MCF 10A (cell line): ENCODE results near the gene NUP210L. TPM values are rescaled to one million over a fixed set of nuclear protein-coding genes. Genes with fewer than 3 reads are reported as not detected.

Experiments used
- BruUV-seq: library from RNA; stranded (reverse); fragments of 400-500 nt; replicated peaks from 2 replicates; lab custom pipeline; 2021; lab: Mats Ljungman, UMichigan
- CTCF ChIA-PET: fragments of 300-600 bp; sonication (Branson Sonifier 250); formaldehyde crosslinking; extraction: SDS; loops from one replicate; lab custom pipeline; 2021; ENCODE audit warnings: antibody characterized with exemption, inconsistent platforms; lab: Yijun Ruan, JAX
- POLR2A ChIA-PET: fragments of 300-600, 350-650 bp; sonication (Branson Sonifier 250); formaldehyde crosslinking; extraction: SDS; loops from one replicate; lab custom pipeline; 2020; ENCODE audit warnings: antibody characterized with exemption, inconsistent platforms; lab: Yijun Ruan, JAX
- DNase-seq: peaks from one replicate; pipeline ENCODE4 v3.0.0-alpha.2; 2018; ENCODE audit not compliant: unreplicated experiment
- H3K27ac Mint-ChIP-seq: one replicate; pipeline ENCODE4 v1.8.0; 2022; ENCODE audit warnings: mild to moderate bottlenecking, low read depth, mixed read lengths; ENCODE audit not compliant: unreplicated experiment
- H3K27me3 Mint-ChIP-seq: one replicate; pipeline ENCODE4 v1.8.0; 2022; ENCODE audit warnings: mixed read lengths; ENCODE audit not compliant: insufficient read depth, unreplicated experiment
- H3K36me3 Mint-ChIP-seq: one replicate; pipeline ENCODE4 v1.8.0; 2022; ENCODE audit warnings: mild to moderate bottlenecking, moderate library complexity, mixed read lengths; ENCODE audit not compliant: insufficient read depth, unreplicated experiment
- H3K4me1 Mint-ChIP-seq: one replicate; pipeline ENCODE4 v1.8.0; 2022; ENCODE audit warnings: mixed read lengths; ENCODE audit not compliant: insufficient read depth, unreplicated experiment
- H3K4me3 Mint-ChIP-seq: one replicate; pipeline ENCODE4 v1.8.0; 2022; ENCODE audit warnings: mild to moderate bottlenecking, moderate library complexity, mixed read lengths; ENCODE audit not compliant: unreplicated experiment
- H3K9me3 Mint-ChIP-seq: one replicate; pipeline ENCODE4 v1.8.0; 2022; ENCODE audit warnings: mixed read lengths; ENCODE audit not compliant: unreplicated experiment
- CTCF ChIP-seq: fragments of 200-600 bp; IDR thresholded peaks from one replicate; pipeline ENCODE4 v1.8.0; 2022; ENCODE audit warnings: antibody characterized with exemption, mild to moderate bottlenecking; ENCODE audit not compliant: unreplicated experiment
- intact Hi-C: fragments of 100-400 bp; cut with micrococcal nuclease; formaldehyde crosslinking; loops from 2 replicates; pipeline ENCODE4 v1.14.1; 2022
- total RNA-seq: library from RNA; stranded (reverse); gene quantifications from 2 replicates; pipeline ENCODE4 v1.2.3, GENCODE V29; 2022

NUP210L gene
- total RNA-seq, 1 experiment from 2014 or later = 0.05 TPM

GRCh38 chr1:153946622-153947241, 208.1 kb downstream of the NUP210L start, which contains the start of gene DENND4B:
Gene DENND4B, minus strand, starts transcription at chr1:153946718. Its CDS starts 2,344 bp downstream, at chr1:153944374.
- ChIA-PET POLR2A (interaction anchor here (0.5 to 16.7 kb wide), 22 partner anchors 11 to 275 kb away, joined by 3 to 430 read pairs (median 6); partner anchors contain the start of genes CREB3L4, CRTC2, GATAD2B and INTS3), CTCF (interaction anchor here (0.6 to 5.6 kb wide), 39 partner anchors 12 to 380 kb away, joined by 3 to 60 read pairs (median 5); partner anchors contain the start of genes CREB3L4, CRTC2, GATAD2B and JTB)
- Mint-ChIP-seq H3K9me3 (no peaks in the 10 kb centered on the region), H3K27ac (peak within 1 kb of the TSS; percentile 88), H3K4me1 (peaks cover 21% of the 10 kb centered on the region), H3K4me3 (peak within 1 kb of the TSS; percentile 90), H3K36me3 (peaks cover 44% of the 10 kb centered on the region), H3K27me3 (no peaks in the 10 kb centered on the region)
- no TSS peak for BruUV-seq
- peak; percentile 98 for TF ChIP-seq CTCF
- intact Hi-C loops = loop anchor here (1.0 to 5.0 kb wide), 4 partner anchors 23 to 149 kb away; partner anchors contain the start of gene RAB13
- DNase-seq = peak; percentile 88

- no TSS peak for BruUV-seq
- peak; percentile 71 for DNase-seq
- Mint-ChIP-seq H3K27ac (peak overlapping the region; percentile 88), H3K4me1 (peaks cover 21% of the 10 kb centered on the region), H3K27me3 (no peaks in the 10 kb centered on the region), H3K36me3 (peaks cover 45% of the 10 kb centered on the region), H3K9me3 (no peaks in the 10 kb centered on the region), H3K4me3 (peak overlapping the region; percentile 90)
- TF ChIP-seq CTCF = no peak
- intact Hi-C loops = loop anchor here (1.0 to 5.0 kb wide), 4 partner anchors 23 to 149 kb away; partner anchors contain the start of gene RAB13
- POLR2A ChIA-PET = interaction anchor here (0.6 to 16.7 kb wide), 24 partner anchors 11 to 275 kb away, joined by 3 to 430 read pairs (median 5); partner anchors contain the start of genes CREB3L4, CRTC2, GATAD2B and INTS3
- CTCF ChIA-PET = interaction anchor here (0.5 to 5.6 kb wide), 34 partner anchors 12 to 593 kb away, joined by 3 to 60 read pairs (median 5); partner anchors contain the start of genes CREB3L4, CRTC2, GATAD2B and JTB
These were observed 208.9 kb downstream of the NUP210L start for GRCh38 chr1:153945795-153946621.

GRCh38 chr1:153945131-153945794, 209.6 kb downstream of the NUP210L start:
- H3K27ac Mint-ChIP-seq = peak overlapping the region; percentile 88
- no peaks in the 10 kb centered on the region for H3K27me3 Mint-ChIP-seq
- no peak for TF ChIP-seq CTCF
- intact Hi-C loops = loop anchor here (5.0 kb wide), 1 partner anchor 42 kb away; the partner anchor contains the start of gene RAB13
- peak; percentile 45 for DNase-seq
- peaks cover 21% of the 10 kb centered on the region for H3K4me1 Mint-ChIP-seq
- ChIA-PET CTCF (interaction anchor here (0.5 to 5.6 kb wide), 24 partner anchors 13 to 593 kb away, joined by 3 to 60 read pairs (median 4); partner anchors contain the start of genes CREB3L4, CRTC2, GATAD2B and JTB), POLR2A (interaction anchor here (0.6 to 16.7 kb wide), 18 partner anchors 10 to 302 kb away, joined by 3 to 430 read pairs (median 4); partner anchors contain the start of genes CREB3L4, CRTC2, GATAD2B and JTB)
- peaks cover 44% of the 10 kb centered on the region for H3K36me3 Mint-ChIP-seq
- H3K9me3 Mint-ChIP-seq = no peaks in the 10 kb centered on the region
- peak overlapping the region; percentile 90 for H3K4me3 Mint-ChIP-seq
- BruUV-seq = no TSS peak
